ENCODE measurements around the gene PARD6A.

PARD6A gene

GRCh38 chr16:67647681-67648080 is 13.1 kb upstream of the PARD6A start (continued):
- no peak for TF ChIP-seq ZNF280C (tag by site-specific recombination; IDR thresholded peaks at IDR 0.05)
- TF ChIP-seq PATZ1 (tag by site-specific recombination; IDR thresholded peaks at IDR 0.05) = no peak
- no peak for TF ChIP-seq ZNF544 (tag by site-specific recombination; IDR thresholded peaks at IDR 0.05)
- no peak for TF ChIP-seq TRIM28 (IDR thresholded peaks at IDR 0.05; ENCODE audit: borderline replicate concordance, low read length)
- TF ChIP-seq ZSCAN4 (tag by site-specific recombination; IDR thresholded peaks at IDR 0.05) = no peak

- ChIA-PET POLR2A (interaction anchor here (0.7 to 0.9 kb wide), 2 partner anchors 86 to 295 kb away, joined by 3 to 4 read pairs; partner anchors contain the start of gene CTCF), CTCF (interaction anchor here (5.8 to 9.9 kb wide), 2 partner anchors 102 to 127 kb away, joined by 73 to 119 read pairs; no protein-coding TSS in a partner anchor)
- peaks cover 2% of the 10 kb centered on the region; the same call in 1 of the 2 replicates for H3K4me1 ChIP-seq (ENCODE audit: control insufficient read depth, insufficient read depth, low read length)
- H3K9me3 ChIP-seq (ENCODE audit: control insufficient read depth, insufficient read depth, low read depth, low read length) = no peaks in the 10 kb centered on the region
- H3K4me3 ChIP-seq (ENCODE audit: low read depth, low read length) = no peak overlapping the region
- no peaks in the 10 kb centered on the region for H3K36me3 ChIP-seq (ENCODE audit: control insufficient read depth in 2 of 2, insufficient read depth in 1 of 2, low read length in 2 of 2)
- H3K27ac ChIP-seq (ENCODE audit: extremely low read depth, low read depth, low read length) = no peak overlapping the region
- TF ChIP-seq ZNF560 (tag by site-specific recombination; IDR thresholded peaks at IDR 0.05; ENCODE audit: borderline replicate concordance) (no peak), HOXD13 (CRISPR knock-in tag; IDR thresholded peaks at IDR 0.05; ENCODE audit: borderline replicate concordance) (no peak), ZNF248 (tag by site-specific recombination; IDR thresholded peaks at IDR 0.05) (no peak), ZFP37 (tag by site-specific recombination; IDR thresholded peaks at IDR 0.05) (no peak), ZNF341 (tag by site-specific recombination; IDR thresholded peaks at IDR 0.05; ENCODE audit: low read depth) (no peak), ZSCAN16 (tag by site-specific recombination; IDR thresholded peaks at IDR 0.05) (no peak), ZNF350 (tag by site-specific recombination; IDR thresholded peaks at IDR 0.05) (no peak), ZNF513 (tag by site-specific recombination; IDR thresholded peaks at IDR 0.05) (no peak), ZNF132 (tag by site-specific recombination; IDR thresholded peaks at IDR 0.05; ENCODE audit: borderline replicate concordance) (no peak), GLI2 (tag by site-specific recombination; IDR thresholded peaks at IDR 0.05; ENCODE audit: borderline replicate concordance, low read depth) (no peak), ZBTB6 (tag by site-specific recombination; IDR thresholded peaks at IDR 0.05) (no peak), ZNF292 (tag by site-specific recombination; IDR thresholded peaks at IDR 0.05; ENCODE audit: borderline replicate concordance, low read depth) (no peak), ZNF184 (tag by site-specific recombination; IDR thresholded peaks at IDR 0.05) (no peak), ZNF146 (tag by site-specific recombination; IDR thresholded peaks at IDR 0.05) (no peak), TSHZ1 (tag by site-specific recombination; IDR thresholded peaks at IDR 0.05; ENCODE audit: borderline replicate concordance) (no peak), ZNF155 (tag by site-specific recombination; IDR thresholded peaks at IDR 0.05) (no peak), KLF1 (tag by site-specific recombination; IDR thresholded peaks at IDR 0.05) (no peak), ZNF785 (tag by site-specific recombination; IDR thresholded peaks at IDR 0.05) (no peak)
Measured at GRCh38 chr16:67648088-67648763, 12.5 kb upstream of the PARD6A start.
